K562 (cell line): ENCODE data around the gene PAFAH1B1. TPM values are rescaled to one million over a fixed set of nuclear protein-coding genes. Genes with fewer than 3 reads are reported as not detected.

Experiments
- ATAC-seq: fragments of 200-7000 bp; cut with Tn5 transposase; 3 replicates; pipeline ENCODE4 v1.9.1; 2020; ENCODE audit warnings: moderate library complexity
- BruUV-seq: library from RNA; stranded (reverse); fragments of 400-500 nt; replicated peaks from 2 replicates; lab custom pipeline; 2021; lab: Mats Ljungman, UMichigan
- CTCF ChIA-PET: fragments of 300-600 bp; formaldehyde crosslinking; extraction: SDS; loops from one replicate; lab custom pipeline; 2021; ENCODE audit warnings: low intra/inter-chr PET ratio; lab: Yijun Ruan, JAX
- POLR2A ChIA-PET: fragments of 300-600, 350-650 bp; sonication (Branson Sonifier 250); formaldehyde crosslinking; extraction: SDS; loops from one replicate; lab custom pipeline; 2021; ENCODE audit warnings: antibody characterized with exemption, inconsistent platforms; lab: Yijun Ruan, JAX
- DNase-seq, 4 experiments: peaks; one replicate each; pipeline versions ENCODE4 v3.0.0 to v3.0.0-alpha.2; 2011 to 2018; ENCODE audit warnings: low spot score in 3 of 4, mixed read lengths in 3 of 4; ENCODE audit errors: extremely low read depth in 1 of 4
- FAIRE-seq: peaks from 2 replicates; lab custom pipeline; 2011; peaks lifted over from hg19 to GRCh38; lab: Jason Lieb, UNC
- H2AFZ ChIP-seq: 2 replicates; pipeline ENCODE4 v1.6.0; 2011; ENCODE audit warnings: low read depth, low read length, control low read depth, inconsistent platforms
- H3K27ac ChIP-seq: fragments of 200-600 bp; 3 replicates; pipeline ENCODE4 v1.8.0; 2011; ENCODE audit warnings: low read depth, mild to moderate bottlenecking, control low read depth, inconsistent platforms, low read length, moderate library complexity, mixed read lengths; ENCODE audit errors: extremely low read depth
- H3K27me3 ChIP-seq, 2 experiments: fragments of 300-600 bp in 1 of 2; 2 replicates in 1 of 2; 3 replicates in 1 of 2; pipeline versions ENCODE4 v1.6.0 to v1.8.0; 2011; ENCODE audit warnings: inconsistent platforms in 2 of 2, low read length in 2 of 2, mild to moderate bottlenecking in 1 of 2, mixed read lengths in 1 of 2, moderate library complexity in 1 of 2; ENCODE audit not compliant: control insufficient read depth in 2 of 2, insufficient read depth in 2 of 2
- H3K36me3 ChIP-seq: fragments of 300-600 bp; 3 replicates; pipeline ENCODE4 v1.8.0; 2011; ENCODE audit warnings: mild to moderate bottlenecking, low read length, inconsistent platforms; ENCODE audit not compliant: control insufficient read depth, insufficient read depth
- H3K4me1 ChIP-seq, 2 experiments: fragments of 200-600 bp in 1 of 2; replicated peaks in 1 of 2; 2 replicates in 1 of 2; 3 replicates in 1 of 2; pipeline versions ENCODE4 v1.5.1 to v1.8.0; 2011; ENCODE audit warnings: inconsistent platforms in 2 of 2, low read length in 2 of 2, mild to moderate bottlenecking in 1 of 2, mixed read lengths in 1 of 2, moderate library complexity in 1 of 2; ENCODE audit not compliant: control insufficient read depth in 2 of 2, insufficient read depth in 2 of 2
- H3K4me2 ChIP-seq: 2 replicates; pipeline ENCODE4 v1.6.1; 2011; ENCODE audit warnings: low read length, control low read depth, inconsistent platforms, mixed read lengths; ENCODE audit not compliant: insufficient read depth
- H3K4me3 ChIP-seq: fragments of 200-600 bp; sonication (generic), shearing (Covaris generic); 2 replicates; pipeline ENCODE4 v1.5.1; 2016; ENCODE audit warnings: control low read depth, inconsistent platforms
- H3K79me2 ChIP-seq: fragments of 200-600 bp; 3 replicates; pipeline ENCODE4 v1.8.0; 2011; ENCODE audit warnings: low read length, inconsistent platforms; ENCODE audit not compliant: control insufficient read depth, insufficient read depth
- H3K9ac ChIP-seq, 2 experiments: 2 replicates each; pipeline versions ENCODE4 v1.6.0 to v1.6.1; 2011; ENCODE audit warnings: low read depth in 2 of 2, low read length in 2 of 2, control low read depth in 1 of 2, inconsistent platforms in 1 of 2, mild to moderate bottlenecking in 1 of 2, mixed read lengths in 1 of 2; ENCODE audit not compliant: insufficient read depth in 1 of 2
- H3K9me1 ChIP-seq: one replicate; pipeline ENCODE4 v1.6.0; 2011; ENCODE audit warnings: inconsistent platforms, mild to moderate bottlenecking, low read length, moderate library complexity; ENCODE audit not compliant: control insufficient read depth, insufficient read depth
- H3K9me3 ChIP-seq: replicated peaks from 2 replicates; pipeline ENCODE4 v1.5.1; 2011; ENCODE audit warnings: low read depth, low read length, inconsistent platforms; ENCODE audit not compliant: control insufficient read depth, insufficient read depth
- H4K20me1 ChIP-seq: replicated peaks from 2 replicates; pipeline ENCODE4 v1.6.1; 2011; ENCODE audit warnings: low read length, inconsistent platforms, mixed read lengths; ENCODE audit not compliant: control insufficient read depth, insufficient read depth
- CBFA2T2 ChIP-seq: fragments of 450-650 bp; conservative IDR thresholded peaks from 2 replicates; pipeline ENCODE4 v1.6.1; 2017; ENCODE audit warnings: mild to moderate bottlenecking
- CSDE1 ChIP-seq, 2 experiments: fragments of 450-650 bp; IDR thresholded peaks; 2 replicates each; pipeline ENCODE4 v1.6.1; 2016; ENCODE audit warnings: mild to moderate bottlenecking in 1 of 2
- EWSR1 ChIP-seq: fragments of 450-650 bp; IDR thresholded peaks from 2 replicates; pipeline ENCODE4 v1.6.1; 2018; ENCODE audit warnings: borderline replicate concordance, mild to moderate bottlenecking, low read depth, moderate library complexity; ENCODE audit not compliant: partially characterized antibody
- RAD51 ChIP-seq: fragments of 450-650 bp; IDR thresholded peaks from 2 replicates; pipeline ENCODE4 v1.7.1; 2016; ENCODE audit warnings: low read depth, mild to moderate bottlenecking, borderline replicate concordance
- U2AF2 ChIP-seq: fragments of 200-400 bp; formaldehyde crosslinking; optimal IDR thresholded peaks from 2 replicates; pipeline ENCODE3; 2017; ENCODE audit warnings: low read depth, mild to moderate bottlenecking, low read length
- ZFP1 ChIP-seq: fragments of 450-650 bp; formaldehyde crosslinking; IDR thresholded peaks from 2 replicates; pipeline ENCODE4 v1.4.0; 2020; ENCODE audit warnings: mild to moderate bottlenecking, mixed read lengths
- ZNF507 ChIP-seq: conservative IDR thresholded peaks from 2 replicates; pipeline ENCODE4 v1.6.1; 2017; ENCODE audit warnings: missing genetic modification characterization, missing compliant biosample characterization
- WGBS: fragments of 100-300 bp; shearing (Covaris generic); methylation state at CpG from one replicate; pipeline ENCODE4 v1.1.6; 2016; ENCODE audit warnings: low coverage, mixed read lengths; ENCODE audit not compliant: insufficient coverage; ENCODE audit errors: missing lambda C conversion rate; 5-methylcytosine and 5-hydroxymethylcytosine counted together
- in situ Hi-C: fragments of 300-500 bp; cut with MboI; formaldehyde crosslinking; loops from 4 replicates; pipeline ENCODE4 v1.15.0; 2018; ENCODE audit warnings: inconsistent platforms, mixed read lengths
- intact Hi-C: fragments of 100-400 bp; cut with micrococcal nuclease; formaldehyde crosslinking; loops from 2 replicates; pipeline ENCODE4 v1.14.2; 2022
- polyA plus RNA-seq, 8 experiments: library from polyadenylated mRNA; depleted of rRNA in 4 of 8; stranded (reverse) in 5 of 8; unstranded in 3 of 8; fragments of >200 nt; fragmentation: Nextera tagmentation in 2 of 8; fragmentation: Illumina TruSeq in 1 of 8; extraction: Ambion mirVana in 2 of 8; extraction: Trizol in 1 of 8; gene quantifications; 2 replicates each; pipeline versions ENCODE4 v1.2.1 to v1.2.3, GENCODE V29; 2011 to 2014; ENCODE audit warnings: inconsistent platforms in 1 of 8, missing spikeins in 1 of 8
- total RNA-seq, 7 experiments: library from RNA; depleted of rRNA in 6 of 7; stranded (reverse); fragments of >200 nt in 6 of 7; fragmentation: Illumina TruSeq in 2 of 7; extraction: Trizol in 2 of 7; gene quantifications; 2 replicates each; pipeline versions ENCODE4 v1.2.1 to v1.2.3, GENCODE V29; 2011 to 2021; ENCODE audit warnings: low replicate concordance in 1 of 7
- TF ChIP-seq, protein P1 (sequence below), 2 experiments: fragments of 450-650 bp; IDR thresholded peaks; 2 replicates each; pipeline ENCODE4 v1.6.1; 2016; ENCODE audit warnings: mild to moderate bottlenecking in 2 of 2, borderline replicate concordance in 1 of 2, low read depth in 1 of 2, moderate library complexity in 1 of 2
- TF ChIP-seq, protein P2 (sequence below): fragments of 450-650 bp; formaldehyde crosslinking; IDR thresholded peaks from 2 replicates; pipeline ENCODE4 v1.4.0; 2020; ENCODE audit warnings: mild to moderate bottlenecking, mixed read lengths
- TF ChIP-seq, protein P3 (sequence below): sonication (generic); formaldehyde crosslinking; IDR thresholded peaks from 2 replicates; pipeline ENCODE4 v1.8.1; 2023; ENCODE audit warnings: mild to moderate bottlenecking, missing genetic modification reagents

Gene PAFAH1B1
- total and polyA plus RNA-seq, 9 of the 15 experiments (the other 6 are each of a cell fraction or from before 2014, with no cell fraction given) = 23.3 to 66.4 (median 40.2) TPM

DNA sequence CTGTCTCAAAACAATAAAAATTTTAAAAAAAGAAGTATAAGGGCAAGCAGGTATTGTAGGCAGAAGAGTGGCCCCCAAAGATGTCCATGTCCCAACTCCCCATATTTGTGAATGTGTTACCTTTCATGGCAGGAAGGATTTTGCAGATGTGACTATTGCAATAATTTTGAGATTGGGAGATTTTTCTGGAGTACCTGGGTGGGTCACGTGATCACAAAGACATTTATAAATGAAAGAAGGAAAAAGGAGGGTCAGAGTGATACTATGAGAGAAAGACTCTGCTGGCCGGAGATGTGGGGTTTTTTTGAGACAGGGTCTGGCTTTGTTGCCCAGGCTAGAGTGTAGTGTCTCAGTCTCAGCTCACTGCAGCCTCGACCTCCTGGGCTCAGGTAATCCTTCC lies 27.4 kb upstream of the PAFAH1B1 start:
- Histone ChIP-seq H3K79me2 (no peaks in the 10 kb centered on the region), H3K4me2 (no peak overlapping the region), H3K9ac (no peak overlapping the region), H2AFZ (no peak overlapping the region), H3K27me3 (no peaks in the 10 kb centered on the region; a peak in 3 of 5 replicates), H4K20me1 (no peaks in the 10 kb centered on the region), H3K36me3 (no peaks in the 10 kb centered on the region), H3K27ac (no peak overlapping the region), H3K9me3 (no peaks in the 10 kb centered on the region), H3K9me1 (no peaks in the 10 kb centered on the region), H3K4me3 (no peak overlapping the region), H3K4me1 (no peaks in the 10 kb centered on the region; a peak in 1 of 5 replicates)
- intact Hi-C loops (no loop called here), in situ Hi-C loops (no loop called here)
- 10% methylated on average over 3 of the region's 3 CpGs for WGBS
- BruUV-seq = no TSS peak
- TF ChIP-seq ZFP1 (CRISPR knock-in tag) (no peak), U2AF2 (no peak), RAD51 (peak; percentile 79), EWSR1 (no peak), CSDE1 (IDR thresholded peaks at IDR 0.05) (no peak), ZNF507 (tag) (no peak), CBFA2T2 (peak; percentile 40; the same call in 1 of the 2 replicates)
- TF ChIP-seq, protein P1, sequence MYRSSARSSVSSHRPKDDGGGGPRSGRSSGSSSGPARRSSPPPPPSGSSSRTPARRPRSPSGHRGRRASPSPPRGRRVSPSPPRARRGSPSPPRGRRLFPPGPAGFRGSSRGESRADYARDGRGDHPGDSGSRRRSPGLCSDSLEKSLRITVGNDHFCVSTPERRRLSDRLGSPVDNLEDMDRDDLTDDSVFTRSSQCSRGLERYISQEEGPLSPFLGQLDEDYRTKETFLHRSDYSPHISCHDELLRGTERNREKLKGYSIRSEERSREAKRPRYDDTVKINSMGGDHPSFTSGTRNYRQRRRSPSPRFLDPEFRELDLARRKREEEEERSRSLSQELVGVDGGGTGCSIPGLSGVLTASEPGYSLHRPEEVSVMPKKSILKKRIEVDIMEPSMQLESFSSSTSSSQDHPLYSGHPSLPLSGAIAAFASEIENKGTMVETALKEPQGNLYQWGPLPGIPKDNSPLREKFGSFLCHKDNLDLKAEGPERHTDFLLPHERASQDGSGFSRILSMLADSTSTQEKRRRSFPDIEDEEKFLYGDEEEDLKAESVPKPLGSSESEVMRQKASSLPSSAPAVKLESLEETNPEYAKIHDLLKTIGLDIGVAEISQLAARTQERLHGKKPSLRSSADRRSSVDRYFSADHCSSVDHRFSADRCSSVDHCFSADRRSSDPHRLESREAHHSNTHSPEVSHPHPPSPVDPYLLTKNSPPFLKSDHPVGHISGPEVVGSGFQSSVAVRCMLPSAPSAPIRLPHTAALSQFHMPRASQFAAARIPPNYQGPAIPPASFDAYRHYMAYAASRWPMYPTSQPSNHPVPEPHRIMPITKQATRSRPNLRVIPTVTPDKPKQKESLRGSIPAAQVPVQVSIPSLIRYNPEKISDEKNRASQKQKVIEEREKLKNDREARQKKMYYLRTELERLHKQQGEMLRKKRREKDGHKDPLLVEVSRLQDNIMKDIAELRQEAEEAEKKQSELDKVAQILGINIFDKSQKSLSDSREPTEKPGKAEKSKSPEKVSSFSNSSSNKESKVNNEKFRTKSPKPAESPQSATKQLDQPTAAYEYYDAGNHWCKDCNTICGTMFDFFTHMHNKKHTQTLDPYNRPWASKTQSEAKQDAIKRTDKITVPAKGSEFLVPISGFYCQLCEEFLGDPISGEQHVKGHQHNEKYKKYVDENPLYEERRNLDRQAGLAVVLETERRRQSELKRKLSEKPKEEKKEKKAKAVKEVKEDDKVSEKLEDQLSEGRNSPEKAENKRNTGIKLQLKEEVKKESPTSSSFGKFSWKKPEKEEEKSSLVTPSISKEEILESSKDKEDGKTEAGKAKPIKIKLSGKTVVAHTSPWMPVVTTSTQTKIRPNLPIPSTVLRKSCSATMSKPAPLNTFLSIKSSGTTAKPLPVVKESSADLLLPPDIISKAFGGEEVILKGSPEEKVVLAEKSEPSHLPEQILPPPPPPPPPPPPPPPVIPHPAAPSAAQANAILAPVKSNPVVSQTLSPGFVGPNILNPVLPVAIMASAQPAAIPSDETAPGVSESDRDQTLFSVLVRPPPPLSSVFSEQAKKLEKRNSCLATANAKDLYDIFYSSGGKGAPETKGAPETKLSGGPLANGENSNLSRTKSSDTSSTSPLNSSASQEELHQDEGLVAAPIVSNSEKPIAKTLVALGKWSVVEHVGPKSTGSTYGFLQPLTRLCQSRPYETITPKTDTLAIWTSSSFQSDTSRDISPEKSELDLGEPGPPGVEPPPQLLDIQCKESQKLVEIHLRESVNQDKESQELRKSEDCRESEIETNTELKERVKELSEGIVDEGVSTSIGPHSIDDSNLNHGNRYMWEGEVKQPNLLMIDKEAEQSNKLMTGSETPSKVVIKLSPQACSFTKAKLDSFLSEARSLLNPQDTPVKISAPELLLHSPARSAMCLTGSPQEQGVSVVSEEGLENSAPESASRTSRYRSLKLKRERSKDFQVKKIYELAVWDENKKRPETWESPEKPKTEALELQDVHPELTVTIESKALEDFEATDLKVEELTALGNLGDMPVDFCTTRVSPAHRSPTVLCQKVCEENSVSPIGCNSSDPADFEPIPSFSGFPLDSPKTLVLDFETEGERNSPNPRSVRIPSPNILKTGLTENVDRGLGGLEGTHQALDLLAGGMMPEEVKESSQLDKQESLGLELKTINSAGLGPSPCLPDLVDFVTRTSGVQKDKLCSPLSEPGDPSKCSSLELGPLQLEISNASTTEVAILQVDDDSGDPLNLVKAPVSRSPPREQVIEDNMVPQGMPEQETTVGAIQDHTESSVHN (IDR thresholded peaks at IDR 0.05; ENCODE audit: borderline replicate concordance in 1 of 2, low read depth in 1 of 2) = no peak
- TF ChIP-seq, protein P2, sequence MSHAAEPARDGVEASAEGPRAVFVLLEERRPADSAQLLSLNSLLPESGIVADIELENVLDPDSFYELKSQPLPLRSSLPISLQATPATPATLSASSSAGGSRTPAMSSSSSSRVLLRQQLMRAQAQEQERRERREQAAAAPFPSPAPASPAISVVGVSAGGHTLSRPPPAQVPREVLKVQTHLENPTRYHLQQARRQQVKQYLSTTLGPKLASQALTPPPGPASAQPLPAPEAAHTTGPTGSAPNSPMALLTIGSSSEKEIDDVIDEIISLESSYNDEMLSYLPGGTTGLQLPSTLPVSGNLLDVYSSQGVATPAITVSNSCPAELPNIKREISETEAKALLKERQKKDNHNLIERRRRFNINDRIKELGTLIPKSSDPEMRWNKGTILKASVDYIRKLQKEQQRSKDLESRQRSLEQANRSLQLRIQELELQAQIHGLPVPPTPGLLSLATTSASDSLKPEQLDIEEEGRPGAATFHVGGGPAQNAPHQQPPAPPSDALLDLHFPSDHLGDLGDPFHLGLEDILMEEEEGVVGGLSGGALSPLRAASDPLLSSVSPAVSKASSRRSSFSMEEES (CRISPR knock-in tag) = peak; percentile 84
- TF ChIP-seq, protein P3, sequence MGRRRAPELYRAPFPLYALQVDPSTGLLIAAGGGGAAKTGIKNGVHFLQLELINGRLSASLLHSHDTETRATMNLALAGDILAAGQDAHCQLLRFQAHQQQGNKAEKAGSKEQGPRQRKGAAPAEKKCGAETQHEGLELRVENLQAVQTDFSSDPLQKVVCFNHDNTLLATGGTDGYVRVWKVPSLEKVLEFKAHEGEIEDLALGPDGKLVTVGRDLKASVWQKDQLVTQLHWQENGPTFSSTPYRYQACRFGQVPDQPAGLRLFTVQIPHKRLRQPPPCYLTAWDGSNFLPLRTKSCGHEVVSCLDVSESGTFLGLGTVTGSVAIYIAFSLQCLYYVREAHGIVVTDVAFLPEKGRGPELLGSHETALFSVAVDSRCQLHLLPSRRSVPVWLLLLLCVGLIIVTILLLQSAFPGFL = no peak
- DNase-seq (no peak), FAIRE-seq (no peak), ATAC-seq (no peak)
- ChIA-PET CTCF (no interaction called here), POLR2A (interaction anchor here (0.8 kb wide), 1 partner anchor 13 kb away, joined by 3 read pairs; no protein-coding TSS in a partner anchor)
